HG03060 (cell line): Measurements from ENCODE around the gene APOBEC2.
"Not testable (repeated sequence)": the region's sequence is repeated elsewhere in the genome, so short reads cannot be mapped to it uniquely, and the experiment has no call there.

Source experiments
- ATAC-seq: cut with Tn5 transposase; IDR thresholded peaks from one replicate; pipeline ENCODE4 v1.9.1; 2021; ENCODE audit warnings: low read depth, moderate number of reproducible peaks; ENCODE audit not compliant: unreplicated experiment

Gene APOBEC2

DNA sequence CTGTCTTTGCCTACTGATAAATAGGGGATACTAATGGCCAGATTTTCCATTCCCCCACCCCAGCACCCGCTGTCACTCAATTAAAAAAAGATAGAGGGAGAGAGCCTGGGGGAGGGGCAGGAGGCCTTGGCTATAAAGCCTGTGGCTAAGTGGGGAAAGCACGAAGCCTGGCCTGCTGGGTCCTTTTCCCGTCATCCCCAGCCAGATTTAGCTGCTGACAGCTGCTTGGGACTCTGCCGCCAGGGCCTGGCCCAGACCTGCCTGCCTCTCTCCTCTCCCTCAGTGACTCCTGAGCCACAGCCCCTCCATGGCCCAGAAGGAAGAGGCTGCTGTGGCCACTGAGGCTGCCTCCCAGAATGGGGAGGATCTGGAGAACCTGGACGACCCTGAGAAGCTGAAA is at the start of gene APOBEC2:
Gene APOBEC2, plus strand, starts transcription at position 162 of the 400 bp plus-strand sequence. Its CDS starts 146 bp downstream, at position 308.
- no peak for ATAC-seq

DNA sequence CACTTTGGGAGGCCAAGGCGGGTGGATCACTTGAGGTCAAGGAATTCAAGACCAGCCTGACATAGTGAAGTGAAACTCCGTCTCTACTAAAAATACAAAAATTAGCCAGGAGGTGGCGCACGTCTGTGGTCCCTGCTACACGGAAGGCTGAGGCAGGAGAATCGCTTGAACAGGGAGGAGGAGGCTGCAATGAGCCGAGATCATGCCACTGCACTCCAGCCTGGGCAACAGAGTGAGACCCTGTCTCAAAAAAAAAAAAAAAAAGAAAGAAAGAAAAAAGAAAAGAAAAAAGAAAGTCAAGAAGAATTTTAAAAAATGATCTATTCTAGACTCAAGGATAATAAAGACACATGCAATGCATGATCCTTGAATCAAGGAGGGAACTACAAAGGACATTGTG is 46.8 kb upstream of the APOBEC2 start:
- ATAC-seq, result not testable (repeated sequence)

DNA sequence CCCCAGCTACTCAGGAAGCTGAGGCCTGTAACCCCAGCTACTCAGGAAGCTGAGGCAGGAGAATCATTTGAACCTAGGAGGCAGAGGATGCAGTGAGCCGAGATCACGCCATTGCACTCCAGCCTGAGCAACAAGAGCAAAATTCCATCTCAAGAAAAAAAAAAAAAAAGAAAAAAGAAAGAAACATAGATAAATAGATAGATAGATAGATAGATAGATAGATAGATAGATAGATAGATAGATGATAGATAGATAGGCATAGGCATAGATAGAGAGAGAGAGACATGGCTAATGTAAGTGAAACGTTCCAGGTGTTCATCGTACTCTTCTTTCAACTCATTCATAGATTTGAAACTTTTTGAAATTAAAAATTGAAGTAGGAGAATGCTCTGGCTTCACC is 46.0 kb upstream of the APOBEC2 start:
- ATAC-seq, result not testable (repeated sequence)

DNA sequence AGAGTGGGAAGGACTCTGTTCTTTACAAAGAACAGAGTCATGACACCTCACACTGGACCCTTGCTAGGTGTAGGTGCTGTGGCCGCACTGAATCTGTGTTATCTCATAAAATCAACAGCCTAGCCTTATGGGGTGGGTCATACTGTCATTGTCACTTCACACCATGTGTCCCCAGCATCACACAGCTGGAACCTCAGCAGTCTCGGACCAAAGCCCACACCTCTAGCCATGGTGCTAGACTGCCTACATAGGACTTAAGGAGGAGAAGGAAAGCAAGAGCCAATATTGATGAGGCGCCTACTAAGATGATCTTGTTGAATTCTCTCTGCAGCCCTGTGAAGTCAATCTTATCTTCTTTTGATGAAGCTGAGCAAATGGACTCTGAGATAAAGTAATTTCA is 45.0 kb upstream of the APOBEC2 start:
- ATAC-seq, result no peak

DNA sequence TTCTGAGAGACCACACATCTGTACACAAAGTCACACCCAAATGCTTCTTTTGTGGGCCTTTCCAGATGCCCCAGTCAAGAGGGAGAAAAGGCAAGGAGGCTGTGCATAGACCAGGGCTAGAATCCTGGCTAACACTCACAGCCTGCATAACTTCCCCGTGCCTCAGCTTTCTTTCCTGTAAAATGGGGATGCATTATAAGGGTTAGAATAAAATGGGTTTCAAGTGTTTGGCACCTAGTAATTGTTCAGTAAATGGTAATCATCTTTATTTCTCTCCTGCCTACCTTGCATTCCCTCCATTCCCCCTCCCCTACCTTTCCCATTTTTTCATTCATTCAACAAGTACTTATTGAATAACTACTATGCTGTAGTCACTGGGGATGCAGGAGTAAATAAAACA is 43.3 kb upstream of the APOBEC2 start:
- no peak for ATAC-seq

DNA sequence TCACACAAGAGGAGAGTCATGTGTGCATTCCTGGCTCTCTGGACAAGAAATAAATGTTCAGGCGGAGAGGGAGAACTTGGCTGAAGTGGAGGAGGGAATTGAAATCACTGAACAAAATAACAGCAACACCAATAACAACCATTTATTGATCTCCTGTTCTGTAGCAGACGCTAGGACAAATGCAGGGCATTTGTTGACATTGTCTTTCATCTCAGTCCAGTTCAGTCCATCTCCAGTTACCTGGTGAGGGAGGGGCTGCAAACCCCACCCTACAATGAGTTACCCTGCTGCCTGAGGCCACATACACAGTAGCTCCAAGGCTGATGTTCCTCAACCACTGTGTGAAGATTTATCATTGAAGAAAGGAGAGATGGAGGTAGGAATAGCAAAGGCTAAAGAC is 41.3 kb upstream of the APOBEC2 start:
- no peak for ATAC-seq

DNA sequence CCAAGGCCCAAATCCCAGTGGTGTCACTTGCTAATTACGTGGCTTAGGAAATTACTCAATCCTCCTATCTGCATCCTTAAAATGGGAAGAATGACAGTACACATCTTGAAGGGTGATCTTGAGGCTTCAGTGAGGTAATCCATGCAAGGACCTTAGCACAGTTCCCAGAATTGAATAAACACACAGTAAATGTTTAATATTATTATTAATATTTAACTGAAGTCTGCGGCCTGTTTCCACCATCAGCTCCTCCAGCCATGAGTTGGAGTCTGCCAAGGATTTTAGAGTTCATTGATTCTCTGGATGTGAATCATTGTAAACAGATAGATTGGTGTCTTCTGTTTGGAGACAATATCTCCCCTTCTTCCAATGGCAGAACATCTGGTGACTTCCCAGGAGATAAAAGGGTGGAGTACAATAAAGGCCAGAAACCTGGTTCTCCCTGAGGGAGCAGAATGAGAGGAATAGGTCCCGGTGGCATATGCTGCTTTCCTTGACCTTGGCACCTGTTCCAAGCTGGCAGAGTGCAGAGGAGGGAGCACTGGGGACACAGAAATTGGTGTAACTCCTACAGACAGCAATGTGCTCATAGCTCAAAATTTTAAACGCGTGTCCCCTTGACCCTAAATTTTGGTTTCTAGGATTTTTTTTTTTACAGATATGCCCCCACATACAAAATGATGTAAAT is 39.4 kb upstream of the APOBEC2 start:
- no peak for ATAC-seq

DNA sequence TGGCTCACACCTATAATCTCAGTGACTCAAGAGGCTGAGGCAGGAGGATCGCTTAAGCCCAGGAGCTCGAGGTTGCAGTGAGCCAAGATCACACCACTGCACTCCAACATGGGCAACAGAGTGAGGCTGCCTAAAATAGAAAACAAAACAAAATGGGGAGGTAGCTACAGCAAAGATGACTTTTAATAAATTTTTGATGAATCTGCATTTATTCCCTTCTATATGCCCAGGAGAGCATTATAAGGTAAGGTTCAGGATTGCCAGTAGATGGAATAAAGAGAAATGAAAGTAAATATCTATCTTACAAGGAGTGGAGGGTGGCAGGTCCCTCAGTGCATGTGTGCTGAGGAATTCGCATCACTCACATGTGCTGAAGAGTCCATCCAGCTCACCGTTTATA is 38.2 kb upstream of the APOBEC2 start:
- ATAC-seq, result no peak

DNA sequence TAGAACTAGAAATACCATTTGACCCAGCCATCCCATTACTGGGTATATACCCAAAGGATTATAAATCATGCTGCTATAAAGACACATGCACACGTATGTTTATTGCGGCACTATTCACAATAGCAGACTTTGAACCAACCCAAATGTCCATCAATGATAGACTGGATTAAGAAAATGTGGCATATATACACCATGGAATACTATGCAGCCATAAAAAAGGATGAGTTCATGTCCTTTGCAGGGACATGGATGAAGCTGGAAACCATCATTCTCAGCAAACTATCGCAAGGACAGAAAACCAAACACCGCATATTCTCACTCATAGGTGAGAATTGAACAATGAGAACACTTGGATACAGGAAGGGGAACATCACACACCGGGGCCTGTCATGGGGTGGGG is 37.1 kb upstream of the APOBEC2 start:
- ATAC-seq, result not testable (repeated sequence)

DNA sequence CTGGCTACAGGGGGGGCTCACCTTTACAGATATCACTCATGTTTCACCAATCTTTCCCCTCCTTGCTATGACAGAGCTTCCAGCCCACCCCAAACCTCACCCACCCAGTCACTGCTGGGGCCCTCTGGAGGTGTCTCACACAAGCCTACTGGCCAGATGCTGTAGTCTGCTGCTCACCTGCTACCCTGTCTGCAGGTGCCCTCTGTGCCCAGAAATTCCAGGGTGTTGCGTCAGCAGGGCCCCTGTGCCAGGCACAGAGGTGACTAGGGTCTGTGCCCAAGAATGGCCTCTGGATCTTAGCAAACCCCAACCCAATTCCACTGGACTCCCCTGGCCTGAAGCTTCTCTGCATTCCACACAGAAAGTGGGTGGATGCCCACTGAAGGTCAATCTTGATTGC is 35.3 kb upstream of the APOBEC2 start:
- ATAC-seq, result no peak

DNA sequence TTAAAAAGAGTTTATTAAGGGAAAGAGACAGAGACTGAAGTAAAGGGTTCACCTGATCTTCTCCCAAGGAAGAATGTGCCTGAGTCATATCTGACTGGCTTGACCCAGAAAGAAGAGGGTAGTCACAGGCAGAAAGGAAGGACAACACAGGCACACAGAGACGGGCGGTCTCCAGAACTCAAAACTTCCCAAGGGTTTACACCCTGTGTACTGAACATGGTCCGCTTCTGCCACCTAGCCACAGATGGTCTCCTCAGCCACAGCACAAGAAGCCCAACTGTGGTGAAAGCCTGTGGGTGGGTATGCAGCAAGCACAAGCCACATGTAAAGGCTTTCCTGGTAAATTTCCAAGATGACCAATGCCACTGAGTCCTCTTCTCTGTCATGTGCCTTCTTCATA is 31.2 kb upstream of the APOBEC2 start:
- no peak for ATAC-seq

DNA sequence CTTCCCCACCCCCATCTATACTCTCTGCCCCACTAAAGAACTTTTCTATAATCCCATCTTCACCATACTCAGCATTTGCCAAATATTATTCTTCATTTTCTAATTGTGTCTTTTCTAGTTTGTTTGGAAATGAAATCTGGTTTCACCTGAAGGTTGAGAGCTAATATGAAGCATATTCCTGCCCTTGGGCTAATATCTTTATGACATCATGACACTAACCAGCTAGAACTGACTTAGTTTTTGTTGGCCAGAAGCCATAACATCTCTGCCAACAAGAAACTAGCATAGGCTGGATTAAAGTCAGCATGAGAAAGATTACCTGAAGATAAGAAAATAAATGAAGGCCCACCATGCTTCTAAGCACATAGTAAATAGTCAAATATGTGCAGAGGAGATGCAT is 30.7 kb upstream of the APOBEC2 start:
- ATAC-seq, result no peak

DNA sequence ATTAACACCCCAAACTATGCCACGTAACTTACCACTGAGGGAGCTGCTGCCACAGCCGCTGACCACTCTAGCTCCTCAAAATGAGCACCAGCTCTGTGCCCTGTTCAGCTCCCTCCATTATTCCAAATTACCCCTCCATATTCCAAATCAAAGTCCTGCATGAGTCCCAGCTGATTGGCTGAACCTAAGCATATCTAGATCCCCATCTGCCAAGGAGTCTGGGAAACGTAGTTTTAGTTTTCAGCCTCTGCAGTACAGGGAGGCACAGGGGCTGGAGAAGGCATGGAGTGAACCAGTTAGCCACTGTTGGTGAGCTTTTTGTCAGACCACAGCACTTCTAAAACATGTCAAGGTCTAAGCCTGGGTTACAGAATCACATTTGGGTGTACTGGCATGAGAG is 29.9 kb upstream of the APOBEC2 start:
- ATAC-seq, result no peak

DNA sequence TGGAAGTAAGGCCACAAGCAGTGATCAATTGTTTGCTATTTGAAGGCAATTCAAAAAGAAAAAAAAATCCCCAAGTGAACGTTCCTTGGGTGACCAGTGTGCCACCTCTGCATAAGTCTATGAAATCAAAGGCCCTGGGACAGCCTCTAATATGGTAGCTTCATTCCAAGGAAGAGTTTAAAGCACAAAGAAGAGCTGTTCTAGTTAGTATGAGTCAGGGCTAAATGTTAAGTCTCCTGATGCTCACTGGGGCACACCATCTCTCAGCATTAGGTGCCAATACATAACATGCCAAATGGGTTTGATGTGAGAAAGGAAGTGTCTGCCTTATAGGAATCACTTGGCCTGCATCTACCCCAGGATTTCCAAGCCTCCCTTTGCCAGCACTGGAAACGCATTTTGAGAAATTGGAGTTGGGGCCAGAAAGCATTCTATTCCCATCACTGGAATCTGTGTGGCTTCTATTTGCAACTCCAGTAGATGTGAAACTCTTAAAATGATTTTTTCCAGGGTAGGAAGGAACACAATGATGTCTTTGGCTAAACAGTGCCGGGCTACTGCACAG is 27.0 kb upstream of the APOBEC2 start:
- no peak for ATAC-seq

DNA sequence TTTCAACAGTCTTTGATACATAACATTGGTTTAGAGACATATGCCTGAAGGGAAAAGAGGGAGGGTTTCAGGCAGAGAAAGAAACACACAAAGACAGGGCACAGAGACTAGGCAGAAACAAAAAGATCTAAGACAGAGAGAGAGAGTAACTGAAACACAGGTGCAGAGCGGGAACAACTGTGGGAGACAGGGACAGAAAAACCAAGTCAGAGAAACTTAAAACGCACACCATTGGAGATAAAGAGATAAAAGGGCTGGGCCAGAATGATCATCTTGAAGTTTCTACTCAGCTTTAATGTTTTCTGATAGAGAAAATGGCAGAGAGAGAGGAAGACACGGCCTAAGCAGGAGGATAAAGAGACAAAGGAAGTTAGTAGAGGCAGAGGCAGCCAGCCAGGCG is 25.8 kb upstream of the APOBEC2 start:
- ATAC-seq, result no peak

DNA sequence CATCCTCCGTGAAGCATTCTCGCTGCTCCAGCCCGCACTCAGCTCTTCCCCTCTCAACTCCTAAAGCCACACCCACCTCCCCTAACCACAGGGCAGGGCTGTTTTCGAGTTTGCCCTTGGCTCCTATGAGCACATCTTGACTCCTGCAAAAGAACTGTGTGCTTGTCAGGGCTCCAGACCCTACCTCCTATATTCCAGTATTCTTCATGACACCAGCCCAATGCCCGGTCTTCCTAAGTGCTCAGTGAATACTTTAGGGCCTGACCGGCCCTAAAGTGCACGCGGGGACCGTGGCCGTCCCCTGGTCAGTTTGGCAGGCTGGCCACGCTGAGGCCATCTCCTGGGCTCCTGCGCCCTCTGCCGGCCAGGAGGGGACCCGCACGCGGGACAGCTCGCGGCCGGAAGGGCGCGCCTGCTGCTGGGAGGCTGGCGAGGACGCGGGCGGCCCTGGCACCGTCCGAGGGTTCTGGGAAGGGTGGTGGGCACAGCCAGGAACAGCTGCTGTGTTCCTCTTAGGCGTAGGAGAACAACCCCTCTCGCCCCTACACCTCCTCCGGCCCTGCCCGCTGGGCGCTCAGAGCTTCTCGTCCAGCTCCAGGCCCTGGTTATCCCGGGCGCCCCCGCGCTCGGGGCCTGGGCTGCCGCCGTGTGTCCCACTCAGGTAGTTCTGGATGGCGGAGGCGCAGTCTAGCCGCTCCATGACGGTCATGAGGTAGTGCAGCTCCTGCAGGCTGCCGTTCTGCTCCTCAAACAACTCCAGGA is 25.0 kb upstream of the APOBEC2 start:
- no peak for ATAC-seq

DNA sequence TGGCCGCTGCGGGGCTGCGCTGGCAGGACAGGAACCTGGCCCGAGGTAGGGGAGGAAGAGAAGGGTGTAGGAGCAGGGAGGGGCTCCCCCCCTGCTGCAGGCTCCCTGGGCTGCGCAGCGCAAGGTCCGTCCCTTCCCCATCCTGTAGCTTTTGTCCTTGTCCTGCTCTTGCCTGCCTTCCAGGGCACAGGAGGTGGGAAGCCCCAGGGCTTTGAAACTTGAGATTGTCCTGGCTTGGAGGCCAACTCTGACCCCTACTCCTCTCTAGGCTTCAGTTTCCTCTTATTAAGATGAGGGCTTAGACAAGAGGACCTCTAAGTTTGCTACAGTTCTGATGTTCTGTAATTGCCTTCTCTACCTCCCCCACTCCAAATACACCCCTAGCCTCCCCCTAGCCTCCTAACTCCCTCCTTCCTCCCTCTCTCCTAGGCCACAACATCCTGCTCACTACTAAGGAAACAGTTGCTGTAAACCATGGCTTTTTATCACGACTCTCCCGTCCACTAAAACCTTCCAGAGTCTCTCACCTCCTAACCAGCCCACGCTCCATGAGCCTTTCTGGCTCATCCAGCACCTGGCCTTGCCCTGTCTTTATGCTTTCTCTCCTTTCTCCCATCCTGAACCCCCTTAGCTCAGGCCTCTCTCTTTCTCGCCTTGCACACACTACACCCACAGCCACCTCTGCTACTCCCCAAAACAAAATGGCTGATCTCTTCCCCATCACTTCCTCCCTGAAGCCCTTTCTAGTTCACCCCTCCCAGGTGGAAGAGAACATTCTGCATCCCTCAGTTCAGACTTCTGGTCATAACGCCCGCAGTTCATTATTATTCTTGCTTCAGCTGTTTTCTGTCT is 24.2 kb upstream of the APOBEC2 start:
- ATAC-seq, result no peak

DNA sequence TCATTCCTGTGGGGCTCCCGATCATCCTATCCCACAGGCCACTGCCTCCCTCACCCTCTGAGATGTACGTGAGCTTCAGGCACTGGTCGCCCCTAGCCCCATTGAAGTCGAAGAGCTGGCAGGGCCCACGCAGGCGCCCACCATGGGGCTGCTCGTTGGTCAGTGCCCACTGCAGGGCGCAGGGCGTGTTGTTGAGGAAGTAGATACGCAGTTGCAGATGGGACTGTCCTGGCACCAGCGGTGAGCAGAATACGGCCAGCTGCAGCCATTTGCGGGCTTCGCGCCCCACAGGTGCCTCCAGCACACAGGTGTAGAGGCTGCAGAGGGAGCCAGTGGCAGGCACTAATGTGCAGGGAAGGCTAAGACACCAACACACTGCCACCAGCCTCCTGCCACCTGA is 20.2 kb upstream of the APOBEC2 start:
- ATAC-seq, result no peak

DNA sequence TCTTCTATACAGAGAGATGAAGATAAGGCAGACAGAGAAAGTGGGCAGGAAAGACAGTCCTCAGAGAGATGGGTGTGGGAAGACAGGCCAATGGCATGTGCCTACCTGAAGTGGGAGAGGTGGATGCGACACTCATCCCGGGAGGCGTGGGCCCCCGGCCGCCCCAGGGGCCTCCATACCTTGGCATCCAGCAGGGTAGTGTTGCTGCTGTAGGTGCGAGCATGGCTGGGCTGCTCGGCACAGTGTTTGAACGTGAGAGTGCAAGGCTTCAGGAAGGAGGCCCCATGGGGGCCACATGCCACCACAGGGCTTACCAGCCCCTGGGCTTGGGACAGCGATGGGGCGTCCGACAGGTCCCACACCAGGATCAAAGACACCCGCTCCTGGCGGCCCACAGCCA is 19.2 kb upstream of the APOBEC2 start:
- no peak for ATAC-seq

DNA sequence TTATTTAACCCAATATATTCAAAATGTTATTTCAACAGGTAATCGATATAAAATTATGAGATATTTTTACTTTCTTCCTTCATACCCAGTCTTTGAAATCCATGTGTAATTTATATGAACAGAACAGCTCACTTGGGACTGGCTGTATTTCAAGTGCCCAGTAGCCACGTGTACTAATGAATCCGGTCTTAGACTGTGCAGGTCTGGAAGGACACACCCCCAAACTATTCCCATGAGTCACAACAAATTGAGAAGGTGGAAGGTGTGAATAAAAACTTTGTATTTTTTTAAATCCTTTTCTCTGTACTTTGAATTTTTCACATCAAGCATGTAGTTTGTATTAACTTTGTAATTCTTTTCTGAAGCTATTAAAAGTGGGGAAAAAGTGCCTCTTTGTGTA is 16.8 kb upstream of the APOBEC2 start:
- ATAC-seq, result no peak

DNA sequence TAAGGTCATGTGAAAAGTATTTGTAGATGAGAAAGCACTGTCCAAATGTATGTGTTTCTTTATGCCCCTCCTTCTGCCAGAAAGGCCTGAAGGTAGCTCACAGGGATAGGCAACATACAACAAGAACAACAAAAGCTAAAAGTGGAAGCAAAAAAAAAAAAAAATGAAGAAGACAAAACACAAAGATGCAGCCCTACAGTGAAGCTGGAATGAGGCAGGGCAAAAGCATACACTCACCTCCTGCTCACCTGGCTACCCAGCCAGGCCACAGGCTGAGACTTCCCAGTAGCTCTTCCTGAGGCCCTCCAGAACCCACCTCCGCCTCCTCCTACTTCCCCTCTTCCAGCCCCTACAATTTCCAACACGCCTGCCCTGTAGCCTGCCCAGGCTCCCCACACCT is 16.4 kb upstream of the APOBEC2 start:
- no peak for ATAC-seq
